GM19467 (cell line): Measurements from ENCODE around the gene DOHH.
A peak's percentile ranks its signal among the peaks of the same experiment; 100 is the strongest.

Experiments used
- ATAC-seq: cut with Tn5 transposase; IDR thresholded peaks from one replicate; pipeline ENCODE4 v1.9.1; 2021; ENCODE audit warnings: mild to moderate bottlenecking, moderate library complexity; ENCODE audit not compliant: unreplicated experiment

DOHH gene

GRCh38 chr19:3500429-3501101 lies at the start of gene DOHH:
Gene DOHH (minus strand): TSS chr19:3500674. CDS start chr19:3496814, 3,860 bp downstream.
- ATAC-seq: peak; percentile 69

GRCh38 chr19:3549816-3550215 lies 49.3 kb upstream of the DOHH start:
- no peak for ATAC-seq

DNA sequence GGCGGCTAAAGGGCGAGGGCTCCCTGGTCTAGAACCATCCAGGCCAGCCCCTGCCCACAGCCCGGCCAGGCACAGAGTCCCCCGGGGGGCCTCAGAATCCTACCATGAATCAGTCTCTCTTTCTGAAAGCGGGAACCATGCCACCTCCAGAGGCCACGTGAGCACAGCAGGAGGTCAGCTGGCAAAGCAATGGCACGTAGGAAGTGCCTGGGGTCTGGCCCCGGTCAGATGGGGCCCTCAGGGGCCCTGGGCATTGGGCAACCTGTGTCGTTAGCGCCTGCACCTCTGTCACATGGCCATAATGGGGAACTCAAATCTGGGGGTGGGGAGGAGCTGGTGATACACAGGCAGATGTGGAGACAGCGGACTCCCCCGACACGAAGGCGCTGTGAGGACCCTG lies 48.1 kb upstream of the DOHH start:
- no peak for ATAC-seq

DNA sequence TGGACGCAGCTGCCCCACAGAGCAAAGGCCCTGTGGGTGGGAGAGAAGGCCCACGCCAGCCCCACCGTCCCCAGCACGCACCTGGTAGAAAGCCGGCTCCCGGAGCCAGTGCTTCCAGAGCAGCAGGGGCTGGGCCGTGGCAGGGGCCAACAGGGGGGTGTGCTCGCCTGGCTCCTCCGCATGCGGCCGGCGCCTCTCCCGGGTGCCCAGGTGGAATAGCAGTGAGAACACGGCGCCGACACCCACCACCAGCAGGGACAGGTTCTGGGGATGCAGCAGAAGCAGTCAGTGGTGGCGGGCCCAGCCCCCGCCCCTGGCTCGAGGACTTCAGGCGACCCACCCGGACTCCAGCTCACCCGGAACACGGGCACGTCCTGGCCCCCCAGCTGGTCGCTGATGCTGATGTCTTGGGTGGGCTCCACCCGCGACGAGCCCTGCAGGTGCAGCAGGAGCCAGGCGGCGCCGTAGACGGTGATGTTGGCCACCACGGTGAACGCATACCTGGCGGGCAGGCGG lies 47.4 kb upstream of the DOHH start:
- no peak for ATAC-seq

DNA sequence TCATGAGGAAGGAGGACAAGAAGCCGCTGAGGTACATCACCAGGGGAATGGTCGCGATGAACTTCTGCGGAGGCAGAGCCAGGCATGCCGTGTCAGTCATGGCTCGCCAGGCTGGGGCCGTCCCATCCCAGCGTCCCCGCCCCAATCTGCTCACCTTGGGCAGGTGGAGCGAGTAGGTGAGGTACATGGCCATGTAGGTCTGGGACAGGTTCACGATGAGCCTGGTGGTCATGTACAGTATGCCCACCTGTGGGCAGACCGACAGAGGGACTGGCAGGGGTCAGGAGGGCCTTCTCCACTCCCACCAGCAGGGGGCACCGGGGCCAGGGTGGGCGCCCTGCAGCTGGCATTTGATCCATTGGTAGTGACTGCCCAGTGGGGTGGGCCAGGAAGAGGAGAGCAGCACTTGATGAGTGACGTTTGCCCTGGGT lies 46.8 kb upstream of the DOHH start:
- ATAC-seq: no peak

GRCh38 chr19:3546119-3546518 lies 45.6 kb upstream of the DOHH start:
- no peak for ATAC-seq

GRCh38 chr19:3545669-3546034 lies 45.2 kb upstream of the DOHH start:
- no peak for ATAC-seq

DNA sequence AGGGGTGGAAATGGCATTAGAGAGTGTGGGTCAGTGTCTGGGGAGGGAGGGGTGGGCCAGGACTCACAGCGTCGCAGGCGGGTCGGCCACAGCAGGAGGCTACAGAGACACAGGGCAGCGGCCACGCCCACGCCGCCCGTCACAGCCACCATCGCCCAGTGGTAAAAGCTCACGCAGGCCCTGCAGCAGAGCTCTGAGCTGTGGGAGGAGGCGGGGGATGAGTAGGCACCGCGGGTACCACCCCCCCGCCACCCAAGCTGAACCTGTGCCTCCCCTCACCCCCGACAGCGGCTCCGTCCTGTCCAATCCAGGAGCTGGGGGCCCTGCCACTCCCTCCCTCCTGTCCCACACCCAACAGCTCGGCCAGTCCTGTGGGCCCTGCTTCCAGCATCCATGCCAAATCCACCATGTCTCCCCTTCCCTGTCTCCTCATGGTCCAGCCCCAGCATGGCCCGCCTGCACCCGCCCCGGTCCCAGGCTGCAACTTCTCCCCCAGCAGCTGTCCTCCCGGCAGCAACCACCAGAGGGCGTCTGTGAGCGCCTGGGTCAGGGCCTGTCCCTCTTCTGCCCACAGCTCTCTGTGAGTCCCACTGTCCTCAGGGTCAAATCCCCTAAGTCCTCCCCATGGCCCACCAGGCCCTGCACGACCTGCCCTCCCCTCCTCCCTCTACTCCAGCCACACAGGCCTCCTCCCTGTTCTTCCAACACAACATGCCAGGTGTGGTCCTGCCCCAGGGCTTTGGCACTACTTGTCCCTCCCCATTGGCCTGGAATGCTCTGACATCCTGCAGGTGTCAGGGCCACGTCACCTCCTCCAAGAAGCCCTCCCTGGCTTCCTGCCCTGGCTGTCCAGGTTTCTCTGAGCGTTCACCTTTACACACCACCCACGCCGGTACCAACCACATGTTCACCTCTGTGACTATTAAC lies 44.5 kb upstream of the DOHH start:
- ATAC-seq: no peak

- ATAC-seq: no peak
Observed at GRCh38 chr19:3544058-3544376, 43.5 kb upstream of the DOHH start.

DNA sequence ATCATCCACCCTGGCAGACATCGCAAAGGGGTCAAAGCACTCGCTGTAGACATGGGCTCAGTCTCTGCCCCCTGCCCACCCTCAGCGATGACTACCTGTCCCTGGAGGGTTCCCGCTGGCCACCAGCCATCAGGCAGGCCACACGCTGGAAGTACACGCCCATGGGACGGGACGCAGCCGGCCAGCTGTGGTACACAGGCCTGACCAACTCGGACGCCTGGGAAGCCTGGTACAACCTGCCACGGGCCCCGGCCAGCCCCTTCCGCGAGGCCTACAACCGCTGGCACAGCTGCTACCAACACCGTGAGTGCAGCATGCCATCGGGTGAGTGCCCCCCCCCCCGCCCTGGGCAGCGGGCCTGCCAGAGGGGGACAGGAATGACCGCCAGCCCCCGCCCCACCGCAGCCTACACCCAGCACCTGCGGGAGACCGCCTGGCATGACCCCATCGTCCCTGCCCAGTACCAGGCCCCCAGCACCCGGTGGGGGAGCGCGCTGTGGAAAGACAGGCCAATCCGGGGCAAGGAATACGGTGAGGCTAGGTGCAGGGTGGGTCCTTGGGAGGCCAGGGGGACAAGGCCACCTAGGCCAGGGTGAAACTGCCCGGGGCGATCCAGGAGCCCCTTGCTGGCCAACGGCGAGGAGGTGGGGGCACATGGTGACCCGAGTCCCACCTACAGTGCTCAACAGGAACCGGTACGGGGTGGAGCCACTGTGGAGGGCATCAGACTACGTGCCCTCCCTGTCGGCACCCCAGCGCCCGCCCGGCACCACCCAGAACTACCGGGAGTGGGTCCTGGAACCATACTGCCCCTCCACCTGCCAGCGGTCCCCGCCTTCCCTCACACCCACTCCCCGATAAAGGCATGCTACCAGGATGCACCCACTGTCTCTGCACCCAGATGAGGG lies 42.9 kb upstream of the DOHH start:
- ATAC-seq: no peak

DNA sequence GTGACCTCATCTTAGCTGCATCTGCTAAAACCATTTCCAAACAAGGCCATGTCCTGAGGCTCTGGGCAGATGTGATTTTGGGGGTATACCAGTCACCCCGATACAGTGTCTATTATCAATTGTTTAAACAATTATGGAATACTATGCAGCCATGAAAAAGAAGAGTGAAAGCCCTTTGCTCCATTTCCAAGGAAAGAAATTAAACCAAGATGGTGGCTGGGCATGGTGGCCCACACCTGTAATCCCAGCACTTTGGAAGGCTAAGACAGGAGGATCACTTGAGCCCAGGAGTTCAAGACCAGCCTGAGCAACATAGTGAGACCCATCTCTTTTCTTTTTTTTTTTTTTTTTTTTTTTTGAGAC lies 39.3 kb upstream of the DOHH start:
- ATAC-seq: no peak

DNA sequence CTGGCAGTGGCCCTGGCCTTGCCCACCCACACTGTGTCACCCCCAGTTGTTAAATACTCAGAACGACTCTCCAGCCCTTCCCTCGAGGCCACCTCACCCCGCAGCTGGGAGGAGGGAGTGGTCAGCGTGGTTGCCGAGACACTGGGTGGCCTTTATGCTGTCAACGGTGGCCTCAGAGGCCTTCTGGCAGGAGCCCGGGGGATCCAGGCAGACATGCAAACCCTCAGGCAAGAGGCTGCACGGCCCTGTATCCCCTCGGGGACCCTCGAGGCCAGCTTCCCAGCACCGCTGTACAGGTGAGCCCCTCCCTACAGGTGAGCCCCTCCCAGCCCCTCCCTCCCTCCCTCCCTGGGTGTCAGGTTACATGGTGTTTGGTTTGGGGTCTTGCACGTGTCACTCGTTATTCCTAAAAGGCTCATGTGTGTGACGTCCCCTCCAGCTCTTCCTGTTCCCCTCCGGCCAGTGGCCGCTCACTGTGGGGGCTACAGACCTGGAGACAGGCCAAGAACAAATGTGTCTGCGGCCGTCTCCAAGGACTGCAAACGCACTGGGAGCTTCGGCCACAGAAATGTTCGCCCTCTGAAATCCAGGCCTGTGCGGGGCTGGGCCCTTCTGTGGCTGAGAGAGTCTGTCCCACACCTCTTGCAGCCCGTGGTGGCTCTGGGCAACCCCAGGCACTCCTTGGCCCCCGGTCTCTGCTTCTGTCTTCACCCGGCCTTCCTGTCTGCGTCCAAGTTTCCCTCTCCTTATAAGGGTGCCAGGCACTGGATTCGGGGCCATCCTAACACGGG lies 38.7 kb upstream of the DOHH start, which contains the start of gene TEKTIP1:
TEKTIP1 (plus strand) TSS at position 210 of the 791 bp plus-strand sequence; CDS start at position 214, 4 bp downstream.
- ATAC-seq: no peak

- no peak for ATAC-seq
Observed at GRCh38 chr19:3538258-3538929, 37.9 kb upstream of the DOHH start.

GRCh38 chr19:3537438-3538240 lies 37.2 kb upstream of the DOHH start:
- ATAC-seq: no peak

DNA sequence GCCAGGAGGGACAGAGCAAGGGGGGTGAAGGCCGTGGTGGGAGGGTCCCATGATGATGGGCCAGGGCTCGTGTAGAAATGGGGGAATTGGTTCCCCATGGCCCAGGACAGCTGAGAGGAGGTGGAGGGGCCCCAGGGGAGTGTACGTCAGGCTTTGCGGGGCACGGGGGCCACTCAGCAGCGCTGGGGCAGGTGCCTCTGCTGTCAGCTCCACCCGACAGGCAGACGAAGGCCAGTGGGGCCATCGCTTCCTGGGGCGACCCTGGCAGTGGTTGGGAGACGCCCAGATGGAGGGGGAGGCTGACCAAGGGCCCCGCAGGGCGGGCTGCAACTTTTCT lies 36.6 kb upstream of the DOHH start:
- ATAC-seq: no peak

GRCh38 chr19:3536429-3537100 lies 36.1 kb upstream of the DOHH start:
- ATAC-seq: no peak

DNA sequence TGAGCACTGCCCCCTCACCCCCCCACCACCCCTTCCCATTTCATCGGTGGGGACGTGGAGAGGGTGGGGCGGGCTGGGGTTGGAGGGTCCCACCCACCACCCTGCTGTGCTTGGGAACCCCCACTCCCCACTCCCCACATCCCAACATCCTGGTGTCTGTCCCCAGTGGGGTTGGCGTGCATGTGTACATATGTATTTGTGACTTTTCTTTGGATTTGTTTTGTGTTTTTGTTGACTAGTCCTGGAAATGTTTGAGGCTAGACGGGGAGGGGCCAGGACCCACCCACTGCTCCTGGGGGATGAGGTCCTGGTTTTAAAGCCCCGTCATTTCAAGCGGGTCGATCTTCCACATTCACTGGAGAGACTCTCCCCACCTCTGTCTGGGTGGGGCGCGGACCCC lies 35.5 kb upstream of the DOHH start:
- no peak for ATAC-seq

DNA sequence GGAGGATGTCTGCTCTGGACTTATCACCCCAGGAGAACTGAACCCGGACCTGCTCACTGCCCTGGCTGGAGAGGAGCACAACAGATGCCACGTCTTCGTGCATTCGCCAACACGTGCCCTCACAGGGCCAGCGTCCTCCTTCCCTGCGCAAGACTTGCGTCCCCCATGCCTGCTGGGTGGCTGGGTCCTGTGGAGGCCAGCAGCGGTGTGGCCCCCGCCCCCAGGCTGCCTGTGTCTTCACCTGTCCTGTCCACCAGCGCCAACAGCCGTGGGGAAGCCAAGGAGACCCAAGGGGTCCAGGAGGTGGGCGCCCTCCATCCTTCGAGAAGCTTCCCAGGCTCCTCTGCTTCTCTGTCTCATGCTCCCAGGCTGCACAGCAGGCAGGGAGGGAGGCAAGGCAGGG lies 35.1 kb upstream of the DOHH start:
- ATAC-seq: no peak

GRCh38 chr19:3535235-3535535 lies 34.7 kb upstream of the DOHH start:
- no peak for ATAC-seq
